Measurements from ENCODE around the gene ZNF385B. TPM values are rescaled to one million over a fixed set of nuclear protein-coding genes. Genes with fewer than 3 reads are reported as not detected.

The ZNF385B gene
- total RNA-seq, 1 experiment from 2014 or later, result 0.77 TPM

DNA sequence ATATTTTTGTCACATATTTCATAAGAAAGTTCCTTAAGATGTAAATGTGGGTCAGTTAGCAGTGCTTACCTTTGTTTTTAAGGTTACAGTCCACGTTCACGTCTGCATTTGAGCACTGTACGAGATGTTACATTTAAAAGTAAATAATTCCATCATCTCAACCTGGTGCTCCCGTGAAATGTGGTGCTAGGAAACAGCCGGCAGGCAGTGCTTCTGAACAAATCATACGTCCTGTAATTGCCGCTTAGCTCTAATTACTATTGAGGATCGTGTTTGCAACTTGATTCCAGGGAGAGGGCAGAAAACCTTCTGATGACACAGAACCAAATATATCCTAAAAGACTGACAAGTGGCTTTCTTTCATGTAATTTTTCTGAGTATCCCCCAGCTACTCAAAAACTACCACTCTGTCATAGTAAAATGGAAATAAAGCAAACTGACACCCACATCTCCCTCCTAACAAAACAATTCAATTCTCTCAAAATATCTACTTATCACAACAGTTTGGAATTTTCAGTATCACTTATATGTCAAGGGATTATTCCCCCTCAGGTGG, 299.0 kb downstream of the ZNF385B start:
- intact Hi-C loops (cut with micrococcal nuclease; ENCODE audit: unreplicated experiment), result no loop called here
- Histone ChIP-seq H3K27me3 (replicated peaks; ENCODE audit: control insufficient read depth, insufficient read depth, low read length) (no peaks in the 10 kb centered on the region), H3K9me3 (no peaks in the 10 kb centered on the region), H3K4me1 (peaks cover 15% of the 10 kb centered on the region), H3K4me3 (ENCODE audit: low read depth, low read length) (no peak overlapping the region), H3K36me3 (ENCODE audit: control insufficient read depth, insufficient read depth, low read length) (no peaks in the 10 kb centered on the region)
- Mint-ChIP-seq H3K4me1 (ENCODE audit: low read depth, unreplicated experiment) (peaks cover 19% of the 10 kb centered on the region), H3K27ac (ENCODE audit: unreplicated experiment) (no peak overlapping the region), H3K9me3 (ENCODE audit: unreplicated experiment) (no peaks in the 10 kb centered on the region), H3K4me3 (ENCODE audit: unreplicated experiment) (no peak overlapping the region), H3K27me3 (ENCODE audit: insufficient read depth, unreplicated experiment) (no peaks in the 10 kb centered on the region), H3K36me3 (ENCODE audit: insufficient read depth, unreplicated experiment) (no peaks in the 10 kb centered on the region)
- BruUV-seq (replicated peaks), result no TSS peak
- ChIA-PET POLR2A (no interaction called here), CTCF (no interaction called here)
- DNase-seq, result no peak
- TF ChIP-seq, protein P1, sequence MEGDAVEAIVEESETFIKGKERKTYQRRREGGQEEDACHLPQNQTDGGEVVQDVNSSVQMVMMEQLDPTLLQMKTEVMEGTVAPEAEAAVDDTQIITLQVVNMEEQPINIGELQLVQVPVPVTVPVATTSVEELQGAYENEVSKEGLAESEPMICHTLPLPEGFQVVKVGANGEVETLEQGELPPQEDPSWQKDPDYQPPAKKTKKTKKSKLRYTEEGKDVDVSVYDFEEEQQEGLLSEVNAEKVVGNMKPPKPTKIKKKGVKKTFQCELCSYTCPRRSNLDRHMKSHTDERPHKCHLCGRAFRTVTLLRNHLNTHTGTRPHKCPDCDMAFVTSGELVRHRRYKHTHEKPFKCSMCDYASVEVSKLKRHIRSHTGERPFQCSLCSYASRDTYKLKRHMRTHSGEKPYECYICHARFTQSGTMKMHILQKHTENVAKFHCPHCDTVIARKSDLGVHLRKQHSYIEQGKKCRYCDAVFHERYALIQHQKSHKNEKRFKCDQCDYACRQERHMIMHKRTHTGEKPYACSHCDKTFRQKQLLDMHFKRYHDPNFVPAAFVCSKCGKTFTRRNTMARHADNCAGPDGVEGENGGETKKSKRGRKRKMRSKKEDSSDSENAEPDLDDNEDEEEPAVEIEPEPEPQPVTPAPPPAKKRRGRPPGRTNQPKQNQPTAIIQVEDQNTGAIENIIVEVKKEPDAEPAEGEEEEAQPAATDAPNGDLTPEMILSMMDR (IDR thresholded peaks at IDR 0.05; ENCODE audit: insufficient read depth in 1 of 2, low read depth in 1 of 2, low read length in 1 of 2, severe bottlenecking in 1 of 2, unreplicated experiment in 1 of 2), result no peak

DNA sequence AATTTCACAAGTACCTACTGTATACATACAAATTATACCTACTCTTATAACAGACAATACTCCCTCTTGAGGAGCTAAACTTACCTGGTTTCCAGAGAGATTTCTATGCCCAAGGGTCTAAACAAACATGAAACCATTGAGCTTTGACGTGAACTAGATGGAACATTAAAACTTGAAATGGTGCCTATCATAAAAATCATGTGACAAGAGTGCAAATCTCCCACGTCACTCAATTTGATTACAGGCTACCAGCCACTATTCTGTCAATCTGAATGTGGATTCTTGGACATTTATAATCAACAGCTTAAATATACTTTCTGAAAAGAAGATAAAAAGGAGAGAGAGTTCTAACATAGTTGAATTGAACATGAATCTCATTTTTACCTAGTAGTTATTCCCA, 299.7 kb downstream of the ZNF385B start:
- Histone ChIP-seq H3K9me3 (no peaks in the 10 kb centered on the region), H3K4me1 (peaks cover 15% of the 10 kb centered on the region), H3K4me3 (ENCODE audit: low read depth, low read length) (no peak overlapping the region), H3K36me3 (ENCODE audit: control insufficient read depth, insufficient read depth, low read length) (no peaks in the 10 kb centered on the region), H3K27me3 (replicated peaks; ENCODE audit: control insufficient read depth, insufficient read depth, low read length) (no peaks in the 10 kb centered on the region)
- BruUV-seq (replicated peaks), result no TSS peak
- H3K4me3 Mint-ChIP-seq (ENCODE audit: unreplicated experiment), result no peak overlapping the region
- POLR2A ChIA-PET, result no interaction called here
- no peaks in the 10 kb centered on the region for H3K36me3 Mint-ChIP-seq (ENCODE audit: insufficient read depth, unreplicated experiment)
- intact Hi-C loops (cut with micrococcal nuclease; ENCODE audit: unreplicated experiment), result no loop called here
- peaks cover 19% of the 10 kb centered on the region for H3K4me1 Mint-ChIP-seq (ENCODE audit: low read depth, unreplicated experiment)
- no peaks in the 10 kb centered on the region for H3K27me3 Mint-ChIP-seq (ENCODE audit: insufficient read depth, unreplicated experiment)
- CTCF ChIA-PET, result no interaction called here
- no peak for DNase-seq
- no peak overlapping the region for H3K27ac Mint-ChIP-seq (ENCODE audit: unreplicated experiment)
- no peaks in the 10 kb centered on the region for H3K9me3 Mint-ChIP-seq (ENCODE audit: unreplicated experiment)
- TF ChIP-seq, protein P1 (IDR thresholded peaks at IDR 0.05; ENCODE audit: insufficient read depth in 1 of 2, low read depth in 1 of 2, low read length in 1 of 2, severe bottlenecking in 1 of 2, unreplicated experiment in 1 of 2), result no peak

DNA sequence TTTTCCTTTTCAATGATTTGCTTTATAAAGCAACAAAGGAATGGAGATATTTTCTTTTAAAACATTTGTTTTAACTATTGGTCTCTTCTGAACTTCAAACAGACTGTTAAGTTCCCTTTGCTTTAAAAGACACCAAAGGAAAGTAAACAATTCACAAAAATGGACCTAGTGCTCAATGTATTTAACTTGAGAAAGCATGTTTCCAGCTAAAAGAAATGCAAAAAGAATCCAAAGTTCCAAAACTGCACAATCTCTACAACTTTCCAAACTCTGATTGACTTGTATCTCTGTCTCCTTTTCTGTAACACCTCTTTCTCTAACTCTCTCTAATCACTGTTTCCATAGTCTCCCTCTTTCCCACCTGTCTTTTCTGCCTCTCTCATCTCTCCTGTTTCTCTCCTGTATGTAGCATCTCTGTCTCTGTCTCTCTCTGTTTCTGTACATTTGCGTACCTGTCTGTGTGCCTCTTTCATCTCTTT, 301.1 kb downstream of the ZNF385B start:
- TF ChIP-seq, protein P1 (IDR thresholded peaks at IDR 0.05; ENCODE audit: insufficient read depth in 1 of 2, low read depth in 1 of 2, low read length in 1 of 2, severe bottlenecking in 1 of 2, unreplicated experiment in 1 of 2), result no peak
- H3K27ac Mint-ChIP-seq (ENCODE audit: unreplicated experiment), result no peak overlapping the region
- no peaks in the 10 kb centered on the region for H3K9me3 Mint-ChIP-seq (ENCODE audit: unreplicated experiment)
- Histone ChIP-seq H3K9me3 (no peaks in the 10 kb centered on the region), H3K4me1 (peaks cover 7% of the 10 kb centered on the region; the same call in 1 of the 2 replicates), H3K36me3 (ENCODE audit: control insufficient read depth, insufficient read depth, low read length) (no peaks in the 10 kb centered on the region), H3K27me3 (replicated peaks; ENCODE audit: control insufficient read depth, insufficient read depth, low read length) (no peaks in the 10 kb centered on the region), H3K4me3 (ENCODE audit: low read depth, low read length) (no peak overlapping the region)
- no peaks in the 10 kb centered on the region for H3K27me3 Mint-ChIP-seq (ENCODE audit: insufficient read depth, unreplicated experiment)
- H3K4me3 Mint-ChIP-seq (ENCODE audit: unreplicated experiment), result no peak overlapping the region
- no TSS peak for BruUV-seq (replicated peaks)
- ChIA-PET POLR2A (no interaction called here), CTCF (no interaction called here)
- intact Hi-C loops (cut with micrococcal nuclease; ENCODE audit: unreplicated experiment), result no loop called here
- peaks cover 13% of the 10 kb centered on the region for H3K4me1 Mint-ChIP-seq (ENCODE audit: low read depth, unreplicated experiment)
- no peaks in the 10 kb centered on the region for H3K36me3 Mint-ChIP-seq (ENCODE audit: insufficient read depth, unreplicated experiment)
- DNase-seq, result no peak

All from Caco-2 (cell line).